ENCODE data around the gene LRMDA. TPM values are rescaled to one million over a fixed set of nuclear protein-coding genes. Genes with fewer than 3 reads are reported as not detected.

The LRMDA gene
- total RNA-seq, 4 donors from 2014 or later = 1.5 to 15.7 (median 4.6) TPM

DNA sequence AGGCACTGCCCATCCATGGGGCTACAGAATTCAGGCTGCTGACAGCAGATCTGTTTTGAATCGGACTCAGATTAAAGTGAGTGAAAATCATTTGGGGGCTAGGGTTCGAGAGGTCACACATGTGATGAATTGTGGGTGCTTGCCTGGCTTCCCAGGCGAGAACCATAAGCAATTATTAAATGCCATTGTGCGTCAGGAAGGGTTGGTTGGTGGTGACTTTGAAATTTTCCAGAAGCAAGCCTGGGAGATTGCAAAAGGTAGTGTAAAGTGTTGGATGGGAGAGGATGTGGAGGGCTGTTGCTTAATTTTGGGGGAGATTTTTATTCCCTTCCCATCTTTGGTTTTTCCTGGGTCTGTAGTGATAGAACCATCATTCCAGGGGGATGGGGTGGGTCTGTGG lies 34.6 kb downstream of the LRMDA start:
- Histone ChIP-seq H3K36me3 (no peaks in the 10 kb centered on the region), H3K4me3 (no peak overlapping the region), H3K9me3 (no peaks in the 10 kb centered on the region), H3K27me3 (no peaks in the 10 kb centered on the region), H3K4me1 (peaks cover 15 to 17% of the 10 kb centered on the region in 2 donors), H3K27ac (peak overlapping the region; percentile 4 to 59)
- TF ChIP-seq, protein P1, sequence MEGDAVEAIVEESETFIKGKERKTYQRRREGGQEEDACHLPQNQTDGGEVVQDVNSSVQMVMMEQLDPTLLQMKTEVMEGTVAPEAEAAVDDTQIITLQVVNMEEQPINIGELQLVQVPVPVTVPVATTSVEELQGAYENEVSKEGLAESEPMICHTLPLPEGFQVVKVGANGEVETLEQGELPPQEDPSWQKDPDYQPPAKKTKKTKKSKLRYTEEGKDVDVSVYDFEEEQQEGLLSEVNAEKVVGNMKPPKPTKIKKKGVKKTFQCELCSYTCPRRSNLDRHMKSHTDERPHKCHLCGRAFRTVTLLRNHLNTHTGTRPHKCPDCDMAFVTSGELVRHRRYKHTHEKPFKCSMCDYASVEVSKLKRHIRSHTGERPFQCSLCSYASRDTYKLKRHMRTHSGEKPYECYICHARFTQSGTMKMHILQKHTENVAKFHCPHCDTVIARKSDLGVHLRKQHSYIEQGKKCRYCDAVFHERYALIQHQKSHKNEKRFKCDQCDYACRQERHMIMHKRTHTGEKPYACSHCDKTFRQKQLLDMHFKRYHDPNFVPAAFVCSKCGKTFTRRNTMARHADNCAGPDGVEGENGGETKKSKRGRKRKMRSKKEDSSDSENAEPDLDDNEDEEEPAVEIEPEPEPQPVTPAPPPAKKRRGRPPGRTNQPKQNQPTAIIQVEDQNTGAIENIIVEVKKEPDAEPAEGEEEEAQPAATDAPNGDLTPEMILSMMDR (IDR thresholded peaks at IDR 0.05) = no peak
- DNase-seq = no peak
- intact Hi-C loops (cut with DNase I; ENCODE audit: low total_unique reads) = no loop called here

DNA sequence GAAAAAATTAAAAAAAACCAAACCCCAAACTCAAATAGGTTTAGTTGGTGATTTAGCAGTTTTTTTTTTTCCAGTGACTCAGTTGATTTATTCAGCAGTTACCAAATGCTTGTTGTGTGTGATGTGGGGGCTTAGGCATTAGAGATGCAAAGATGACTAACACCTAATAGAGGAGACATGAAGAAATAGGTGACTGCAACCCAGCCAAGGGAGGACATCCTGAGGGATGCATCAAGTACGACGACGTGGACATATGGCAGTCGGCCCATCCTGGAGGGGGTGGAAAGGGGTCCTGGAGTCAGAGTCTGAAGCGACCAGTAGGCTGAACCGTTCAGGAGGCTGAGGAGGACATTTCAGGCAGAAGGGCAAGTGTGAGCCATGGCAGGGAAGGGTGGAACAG lies 35.5 kb downstream of the LRMDA start:
- no peaks in the 10 kb centered on the region for H3K9me3 ChIP-seq
- H3K36me3 ChIP-seq = no peaks in the 10 kb centered on the region
- no peaks in the 10 kb centered on the region for H3K27me3 ChIP-seq
- H3K4me3 ChIP-seq = no peak overlapping the region
- peak overlapping the region in 1 of 2 donors; percentile 60 for H3K27ac ChIP-seq
- intact Hi-C loops (cut with DNase I; ENCODE audit: low total_unique reads) = no loop called here
- no peak for TF ChIP-seq POLR2A (IDR thresholded peaks at IDR 0.05)
- TF ChIP-seq, protein P1 (IDR thresholded peaks at IDR 0.05) = no peak
- peak; percentile 66 to 75 for DNase-seq
- H3K4me1 ChIP-seq = peaks cover 15 to 17% of the 10 kb centered on the region in 2 donors

DNA sequence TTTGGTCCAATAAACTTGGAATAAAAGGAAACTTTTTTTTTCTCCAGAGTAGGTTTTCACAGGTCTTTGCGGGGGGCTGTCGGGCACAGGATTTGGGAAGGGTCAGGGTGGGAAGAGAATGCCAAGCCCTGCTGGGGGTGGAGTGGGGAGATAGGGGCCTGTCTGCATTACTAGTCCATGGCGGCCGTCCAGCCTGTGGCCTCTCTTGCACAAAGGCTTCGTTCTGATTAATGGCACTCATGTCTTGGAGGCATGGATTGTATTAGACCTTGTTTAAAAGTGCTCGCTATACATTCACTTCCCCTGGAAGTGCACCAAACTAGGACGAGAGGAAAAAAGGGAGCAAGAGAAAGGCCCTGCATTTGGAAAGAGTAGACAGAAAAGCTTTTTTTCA lies 37.2 kb downstream of the LRMDA start:
- Histone ChIP-seq H3K4me3 (no peak overlapping the region), H3K27ac (peak overlapping the region; percentile 60 to 66), H3K9me3 (no peaks in the 10 kb centered on the region), H3K4me1 (peaks cover 15 to 17% of the 10 kb centered on the region in 2 donors), H3K27me3 (no peaks in the 10 kb centered on the region), H3K36me3 (no peaks in the 10 kb centered on the region)
- TF ChIP-seq, protein P1 (IDR thresholded peaks at IDR 0.05) = no peak
- no peak for TF ChIP-seq POLR2A (IDR thresholded peaks at IDR 0.05)
- peak; percentile 51 to 55 for DNase-seq
- intact Hi-C loops (cut with DNase I; ENCODE audit: low total_unique reads) = no loop called here

DNA sequence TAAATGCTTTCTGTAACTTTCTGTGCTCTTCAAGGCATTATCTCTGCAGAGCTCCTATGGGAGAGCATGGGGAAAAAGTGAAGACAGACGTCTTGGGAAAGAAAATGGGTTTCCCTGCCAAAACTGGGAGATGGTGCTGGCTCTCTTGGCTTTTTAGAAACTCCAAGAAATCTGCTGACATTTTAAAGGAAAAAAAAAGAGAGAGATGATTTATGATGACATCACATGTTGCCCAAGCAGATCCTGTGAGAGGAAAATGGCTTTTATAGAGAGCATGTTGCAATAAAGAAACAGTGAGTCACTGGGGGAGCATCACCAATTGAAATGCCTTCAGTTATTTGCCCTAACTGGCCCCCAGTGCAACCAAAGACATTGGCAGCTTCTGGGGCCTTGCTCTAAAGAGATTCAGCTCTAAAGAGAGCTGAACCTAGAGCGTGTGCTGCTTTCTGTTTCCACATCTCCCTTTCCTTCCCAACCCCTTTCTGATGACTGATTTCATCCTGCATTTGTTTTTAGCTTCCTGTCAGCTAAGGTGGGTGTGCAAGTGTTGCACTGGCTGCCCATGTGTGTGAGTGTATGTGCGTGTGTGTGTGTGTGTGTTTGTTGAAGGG lies 37.7 kb downstream of the LRMDA start:
- H3K4me3 ChIP-seq = no peak overlapping the region
- intact Hi-C loops (cut with DNase I; ENCODE audit: low total_unique reads) = no loop called here
- no peaks in the 10 kb centered on the region for H3K36me3 ChIP-seq
- peaks cover 15 to 17% of the 10 kb centered on the region in 2 donors for H3K4me1 ChIP-seq
- peak; percentile 74 to 85 for DNase-seq
- no peaks in the 10 kb centered on the region for H3K27me3 ChIP-seq
- no peak for TF ChIP-seq POLR2A (IDR thresholded peaks at IDR 0.05)
- TF ChIP-seq, protein P1 (IDR thresholded peaks at IDR 0.05) = no peak
- H3K9me3 ChIP-seq = no peaks in the 10 kb centered on the region
- peak overlapping the region; percentile 66 to 70 for H3K27ac ChIP-seq

DNA sequence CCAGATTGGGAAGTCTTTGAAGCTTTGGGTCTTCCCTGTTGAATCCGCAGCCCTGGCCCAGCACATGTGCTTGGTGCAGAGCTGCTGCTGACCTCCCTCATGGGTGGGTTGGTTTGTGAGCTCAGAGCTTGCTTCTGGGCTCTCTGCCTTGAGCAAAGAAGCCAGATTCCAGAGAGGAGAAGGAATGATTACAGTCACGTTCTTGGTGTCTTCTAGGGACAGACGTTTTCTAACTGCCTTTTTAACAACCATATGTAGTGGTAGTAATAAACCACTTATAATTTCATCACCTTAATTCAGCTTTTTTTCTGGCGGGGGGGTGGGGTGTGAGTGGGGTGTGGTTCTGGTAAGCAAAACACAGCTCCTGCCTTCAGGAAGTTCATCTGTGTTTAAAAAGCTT lies 39.5 kb downstream of the LRMDA start:
- H3K27ac ChIP-seq = peak overlapping the region in 1 of 2 donors; percentile 2
- peaks cover 14 to 15% of the 10 kb centered on the region in 2 donors for H3K4me1 ChIP-seq
- no peaks in the 10 kb centered on the region for H3K9me3 ChIP-seq
- no peak for TF ChIP-seq POLR2A (IDR thresholded peaks at IDR 0.05)
- TF ChIP-seq, protein P1 (IDR thresholded peaks at IDR 0.05) = no peak
- DNase-seq = peak in 1 of 2 donors; percentile 37
- H3K4me3 ChIP-seq = no peak overlapping the region
- no peaks in the 10 kb centered on the region for H3K36me3 ChIP-seq
- no peaks in the 10 kb centered on the region for H3K27me3 ChIP-seq
- intact Hi-C loops (cut with DNase I; ENCODE audit: low total_unique reads) = no loop called here
